ENCODE data around the gene OR56B1. TPM values are rescaled to one million over a fixed set of nuclear protein-coding genes. Genes with fewer than 3 reads are reported as not detected.

Gene OR56B1
- polyA plus RNA-seq, 1 donor from 2014 or later: not detected

- TF ChIP-seq MXI1 (conservative IDR thresholded peaks at IDR 0.05; ENCODE audit: poor library complexity, severe bottlenecking): no peak
- TF ChIP-seq CTCF (IDR thresholded peaks at IDR 0.05; ENCODE audit: poor library complexity, severe bottlenecking): no peak
- Histone ChIP-seq H3K79me2 (replicated peaks; ENCODE audit: insufficient read depth, low read length) (no peaks in the 10 kb centered on the region), H4K20me1 (ENCODE audit: insufficient read depth) (no peaks in the 10 kb centered on the region), H3K36me3 (ENCODE audit: insufficient read depth, low read length) (no peaks in the 10 kb centered on the region), H2AFZ (ENCODE audit: low read depth, low read length) (no peak overlapping the region), H3K4me3 (ENCODE audit: low read length) (no peak overlapping the region), H3K9me3 (ENCODE audit: low read length) (no peaks in the 10 kb centered on the region), H3K9me2 (ENCODE audit: insufficient read depth, low read length) (no peaks in the 10 kb centered on the region), H3K4me2 (ENCODE audit: low read length) (no peak overlapping the region), H3K9ac (ENCODE audit: low read length) (no peak overlapping the region), H3K27me3 (ENCODE audit: insufficient read depth, low read depth, low read length) (no peaks in the 10 kb centered on the region), H3F3A (ENCODE audit: insufficient read depth, low read length, poor library complexity, severe bottlenecking) (no peaks in the 10 kb centered on the region), H3K27ac (ENCODE audit: low read length) (no peak overlapping the region)
These were observed 40.7 kb upstream of the OR56B1 start for GRCh38 chr11:5695580-5695979.

- no peaks in the 10 kb centered on the region for H3K9me3 ChIP-seq (ENCODE audit: low read length)
- no peak overlapping the region for H3K9ac ChIP-seq (ENCODE audit: low read length)
- no peaks in the 10 kb centered on the region for H3K36me3 ChIP-seq (ENCODE audit: insufficient read depth, low read length)
- no peak overlapping the region for H3K4me3 ChIP-seq (ENCODE audit: low read length)
- H4K20me1 ChIP-seq (ENCODE audit: insufficient read depth): no peaks in the 10 kb centered on the region
- H3K27ac ChIP-seq (ENCODE audit: low read length): no peak overlapping the region
- H3F3A ChIP-seq (ENCODE audit: insufficient read depth, low read length, poor library complexity, severe bottlenecking): no peaks in the 10 kb centered on the region
- no peaks in the 10 kb centered on the region for H3K79me2 ChIP-seq (replicated peaks; ENCODE audit: insufficient read depth, low read length)
- TF ChIP-seq CTCF (IDR thresholded peaks at IDR 0.05; ENCODE audit: poor library complexity, severe bottlenecking) (no peak), EZH2 (IDR thresholded peaks at IDR 0.05; ENCODE audit: borderline replicate concordance, insufficient read depth, low read length, poor library complexity, severe bottlenecking) (no peak), TAF1 (IDR thresholded peaks at IDR 0.05; ENCODE audit: low read depth) (no peak), POLR2AphosphoS5 (IDR thresholded peaks at IDR 0.05) (no peak), MXI1 (conservative IDR thresholded peaks at IDR 0.05; ENCODE audit: poor library complexity, severe bottlenecking) (no peak), EP300 (conservative IDR thresholded peaks at IDR 0.05; ENCODE audit: poor library complexity, severe bottlenecking) (no peak), REST (IDR thresholded peaks at IDR 0.05; ENCODE audit: borderline replicate concordance) (no peak), RAD21 (conservative IDR thresholded peaks at IDR 0.05) (no peak), SMC3 (conservative IDR thresholded peaks at IDR 0.05; ENCODE audit: poor library complexity) (no peak)
- no peak overlapping the region for H2AFZ ChIP-seq (ENCODE audit: low read depth, low read length)
- no peak overlapping the region for H3K4me2 ChIP-seq (ENCODE audit: low read length)
- no peaks in the 10 kb centered on the region for H3K27me3 ChIP-seq (ENCODE audit: insufficient read depth, low read depth, low read length)
- no peaks in the 10 kb centered on the region for H3K9me2 ChIP-seq (ENCODE audit: insufficient read depth, low read length)
These were observed 40.0 kb upstream of the OR56B1 start for GRCh38 chr11:5696210-5696609.
